Activated CD4-positive, alpha-beta T cell treated with anti-CD3 and anti-CD28 coated beads for 4 hours (primary cell): ENCODE data around the gene HTRA3.

ENCODE experiments used
- DNase-seq, 2 donors: peaks; one replicate each; pipeline ENCODE4 v3.0.0-alpha.2; 2020

The HTRA3 gene

GRCh38 chr4:8269535-8270417, at the start of gene HTRA3:
Gene HTRA3, plus strand, starts transcription at chr4:8269754. Its CDS starts 215 bp downstream, at chr4:8269969.
- no peak for DNase-seq

DNA sequence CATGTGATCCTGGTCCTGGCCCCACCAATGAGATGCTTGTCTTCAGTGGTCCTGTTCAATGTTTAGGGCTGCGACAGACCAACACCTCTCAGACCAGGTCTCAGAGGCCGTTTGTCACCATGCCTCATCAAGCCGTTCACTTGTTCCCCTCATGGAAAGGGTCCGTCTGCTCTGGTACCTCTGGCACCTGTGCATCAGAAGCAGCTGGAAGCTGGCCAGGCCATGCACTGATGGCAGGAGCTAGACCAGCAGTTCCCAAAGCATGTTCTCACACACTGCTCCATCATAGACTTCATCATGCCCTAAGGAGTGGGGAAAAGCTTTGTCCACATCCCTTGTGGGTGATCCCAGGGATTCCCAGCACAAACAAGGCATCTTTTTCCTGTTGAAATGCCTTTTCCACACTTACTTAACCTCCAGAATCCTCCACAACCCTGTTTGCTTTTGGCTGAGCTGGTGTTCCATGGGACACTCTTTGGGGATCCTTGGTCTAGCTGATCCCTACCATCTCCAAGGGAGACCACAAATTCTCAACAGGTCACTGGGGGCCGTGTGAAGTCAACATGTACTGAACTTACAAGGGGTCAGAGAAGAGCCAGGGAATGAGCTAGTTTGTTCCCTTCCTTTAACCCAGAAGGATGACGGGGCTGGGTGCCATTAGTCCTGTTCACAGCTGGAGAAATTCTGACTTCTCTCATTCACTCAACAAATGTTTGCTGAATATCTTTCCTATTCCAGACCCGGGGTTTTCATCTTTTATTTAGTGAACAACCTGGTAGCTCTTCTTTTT, 48.7 kb upstream of the HTRA3 start:
- DNase-seq: no peak

GRCh38 chr4:8221476-8221875, 48.1 kb upstream of the HTRA3 start:
- no peak for DNase-seq

DNA sequence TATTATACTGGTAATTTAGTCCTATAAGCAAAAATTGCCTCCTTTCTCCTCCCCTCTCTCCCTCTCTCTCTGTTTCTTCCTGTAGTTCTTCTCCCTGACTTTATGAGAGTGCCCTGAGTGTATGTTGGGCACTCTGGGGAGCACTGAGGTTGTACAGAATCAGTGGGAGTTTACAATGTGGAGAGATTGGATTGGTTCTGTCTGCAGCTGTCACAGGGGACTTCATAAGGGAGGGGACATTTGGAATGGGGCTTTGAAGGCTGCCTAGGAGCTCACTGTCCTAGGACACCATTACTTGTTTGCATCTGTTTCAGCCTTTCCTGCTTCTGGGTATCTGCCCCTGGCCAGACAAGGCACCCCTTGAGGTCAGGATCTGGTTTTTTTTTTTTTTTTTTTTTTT, 47.6 kb upstream of the HTRA3 start:
- DNase-seq: no peak

- no peak for DNase-seq
Observed at GRCh38 chr4:8222609-8223388, 46.8 kb upstream of the HTRA3 start.

- DNase-seq: no peak
Observed at GRCh38 chr4:8224267-8224974, 45.1 kb upstream of the HTRA3 start.

- no peak for DNase-seq
Observed at GRCh38 chr4:8224975-8225625, 44.5 kb upstream of the HTRA3 start.

GRCh38 chr4:8225706-8226443, 43.7 kb upstream of the HTRA3 start:
- DNase-seq: no peak

- no peak for DNase-seq
Observed at GRCh38 chr4:8227201-8227770, 42.3 kb upstream of the HTRA3 start.

DNA sequence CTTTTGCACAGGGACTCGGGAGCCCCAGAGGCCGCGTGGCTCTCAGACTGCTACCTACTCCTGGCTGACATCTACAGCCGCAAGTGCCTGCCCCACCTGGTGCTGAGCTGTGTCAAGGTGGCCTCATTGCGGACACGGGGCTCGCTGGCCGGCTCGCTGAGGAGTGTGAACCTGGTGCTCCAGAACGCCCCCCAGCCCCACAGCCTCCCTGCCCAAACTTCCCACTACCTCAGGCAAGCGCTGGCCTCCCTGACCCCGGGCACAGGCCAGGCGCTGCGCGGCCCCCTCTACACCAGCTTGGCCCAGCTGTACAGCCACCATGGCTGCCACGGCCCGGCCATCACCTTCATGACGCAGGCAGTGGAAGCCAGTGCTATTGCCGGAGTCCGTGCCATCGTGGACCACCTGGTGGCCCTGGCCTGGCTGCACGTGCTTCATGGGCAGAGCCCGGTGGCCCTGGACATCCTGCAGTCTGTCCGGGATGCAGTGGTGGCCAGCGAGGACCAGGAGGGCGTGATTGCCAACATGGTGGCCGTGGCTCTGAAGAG, 41.7 kb upstream of the HTRA3 start:
- no peak for DNase-seq

GRCh38 chr4:8228319-8229250, 41.0 kb upstream of the HTRA3 start:
- DNase-seq: peak; percentile 73 to 83

- peak; percentile 19 to 49 for DNase-seq
Observed at GRCh38 chr4:8229331-8229975, 40.1 kb upstream of the HTRA3 start.

GRCh38 chr4:8230033-8230432, 39.5 kb upstream of the HTRA3 start:
- DNase-seq: no peak

DNA sequence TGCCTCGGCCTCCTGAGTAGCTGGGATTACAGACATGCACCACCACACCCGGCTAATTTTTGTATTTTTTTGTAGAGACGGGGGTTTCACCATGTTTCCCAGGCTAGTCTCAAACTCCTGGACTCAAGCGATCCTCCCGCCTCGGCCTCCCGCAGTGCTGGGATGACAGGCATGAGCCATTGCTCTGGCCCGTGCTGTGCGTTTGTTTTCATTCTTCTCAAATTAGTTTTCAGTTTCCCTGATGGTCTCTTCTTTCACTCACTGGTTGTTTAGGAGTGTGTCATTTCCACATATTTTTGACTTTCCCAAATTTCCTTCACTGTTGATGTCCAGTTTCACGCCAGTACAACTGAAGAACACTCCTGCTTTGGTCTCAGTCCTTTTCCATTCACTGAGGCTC, 38.7 kb upstream of the HTRA3 start:
- DNase-seq: no peak

- no peak for DNase-seq
Observed at GRCh38 chr4:8231551-8232049, 38.0 kb upstream of the HTRA3 start.

GRCh38 chr4:8232748-8233147, 36.8 kb upstream of the HTRA3 start:
- DNase-seq: no peak

GRCh38 chr4:8233672-8234484, 35.7 kb upstream of the HTRA3 start:
- DNase-seq: no peak

- DNase-seq: no peak
Observed at GRCh38 chr4:8234715-8235114, 34.8 kb upstream of the HTRA3 start.
